Body of pancreas (tissue), 4 donors: ENCODE measurements around the gene TMEM174.

Experiments used
- CTCF ChIP-seq, 7 experiments: fragments of 450-650 bp in 4 of 7; fragments of 200-600 bp in 3 of 7; sonication (generic) in 3 of 7; IDR thresholded peaks; one replicate each; pipeline ENCODE4 v1.5.1; 2016 to 2019; ENCODE audit warnings: antibody characterized with exemption in 7 of 7
- POLR2A ChIP-seq, 3 donors: fragments of 450-650 bp; IDR thresholded peaks; one replicate each; pipeline ENCODE4 v1.6.1; 2016; ENCODE audit warnings: antibody characterized with exemption in 3 of 3, mild to moderate bottlenecking in 2 of 3

GRCh38 chr5:73213566-73213998 is 40.6 kb downstream of the TMEM174 start:
- TF ChIP-seq CTCF (IDR thresholded peaks at IDR 0.05): no peak
- no peak for TF ChIP-seq POLR2A (IDR thresholded peaks at IDR 0.05)
